GM18502 (cell line): Measurements from ENCODE around the gene ARRDC5.
"Not testable (repeated sequence)": the region's sequence is repeated elsewhere in the genome, so short reads cannot be mapped to it uniquely, and the experiment has no call there.

Experiments
- ATAC-seq: cut with Tn5 transposase; IDR thresholded peaks from one replicate; pipeline ENCODE4 v1.9.1; 2021; ENCODE audit warnings: mild to moderate bottlenecking; ENCODE audit not compliant: unreplicated experiment, poor library complexity

ARRDC5 gene

GRCh38 chr19:4902796-4903195 is at the start of gene ARRDC5:
TSS of gene ARRDC5 (minus strand) at chr19:4902896. CDS start at chr19:4902825, 71 bp downstream.
- ATAC-seq = no peak

- ATAC-seq = no peak
These were observed 49.0 kb upstream of the ARRDC5 start for GRCh38 chr19:4951656-4952055.

- not testable (repeated sequence) for ATAC-seq
These were observed 48.0 kb upstream of the ARRDC5 start for GRCh38 chr19:4950650-4951049.

- ATAC-seq = not testable (repeated sequence)
These were observed 39.0 kb upstream of the ARRDC5 start for GRCh38 chr19:4941638-4942169.

- ATAC-seq = no peak
These were observed 36.8 kb upstream of the ARRDC5 start for GRCh38 chr19:4939466-4939865.

- ATAC-seq = not testable (repeated sequence)
These were observed 35.8 kb upstream of the ARRDC5 start for GRCh38 chr19:4938461-4938860.

- no peak for ATAC-seq
These were observed 34.4 kb upstream of the ARRDC5 start for GRCh38 chr19:4937060-4937459.

GRCh38 chr19:4935444-4935843 is 32.7 kb upstream of the ARRDC5 start:
- no peak for ATAC-seq

- ATAC-seq = no peak
These were observed 30.8 kb upstream of the ARRDC5 start for GRCh38 chr19:4933528-4933927.

GRCh38 chr19:4932711-4933110 is 30.0 kb upstream of the ARRDC5 start:
- no peak for ATAC-seq

- no peak for ATAC-seq
These were observed 28.0 kb upstream of the ARRDC5 start for GRCh38 chr19:4930664-4931063.

GRCh38 chr19:4929186-4929585 is 26.5 kb upstream of the ARRDC5 start:
- ATAC-seq = no peak

GRCh38 chr19:4923276-4923747 is 20.6 kb upstream of the ARRDC5 start:
- no peak for ATAC-seq

GRCh38 chr19:4922530-4923275 is 20.0 kb upstream of the ARRDC5 start:
- no peak for ATAC-seq

GRCh38 chr19:4916292-4917082 is 13.8 kb upstream of the ARRDC5 start:
- no peak for ATAC-seq

- ATAC-seq = no peak
These were observed 12.2 kb upstream of the ARRDC5 start for GRCh38 chr19:4914736-4915501.

GRCh38 chr19:4913996-4914735 is 11.5 kb upstream of the ARRDC5 start:
- ATAC-seq = no peak

GRCh38 chr19:4911786-4912672 is 9.3 kb upstream of the ARRDC5 start:
- ATAC-seq = no peak

- no peak for ATAC-seq
These were observed 8.6 kb upstream of the ARRDC5 start for GRCh38 chr19:4911314-4911713.
